HUDEP-2 (cell line): Measurements from ENCODE around the gene ACSL3.
"Not testable (repeated sequence)": the region's sequence is repeated elsewhere in the genome, so short reads cannot be mapped to it uniquely, and the experiment has no call there.

Experiments used
- DNase-seq, 76 experiments: peaks; one replicate each; lab custom pipeline; 2025; ENCODE audit not compliant: unreplicated experiment in 76 of 76; lab: John Stamatoyannopoulos, UW

Gene ACSL3

GRCh38 chr2:222963641-222964040, 102.8 kb downstream of the ACSL3 start:
- no peak for DNase-seq

- DNase-seq, result no peak
Observed at GRCh38 chr2:222964376-222965031, 103.7 kb downstream of the ACSL3 start.

- DNase-seq, result no peak
Observed at GRCh38 chr2:222965555-222965954, 104.7 kb downstream of the ACSL3 start.

- DNase-seq, result no peak
Observed at GRCh38 chr2:222968550-222969155, 107.8 kb downstream of the ACSL3 start.

- no peak for DNase-seq
Observed at GRCh38 chr2:222969491-222969890, 108.7 kb downstream of the ACSL3 start.

GRCh38 chr2:222972420-222972819, 111.6 kb downstream of the ACSL3 start:
- DNase-seq, result no peak

- DNase-seq, result no peak
Observed at GRCh38 chr2:222973237-222973636, 112.4 kb downstream of the ACSL3 start.

GRCh38 chr2:222973733-222974132, 112.9 kb downstream of the ACSL3 start:
- no peak for DNase-seq

GRCh38 chr2:222976521-222977061, 115.8 kb downstream of the ACSL3 start:
- DNase-seq, result no peak

- DNase-seq, result no peak
Observed at GRCh38 chr2:222977121-222977520, 116.3 kb downstream of the ACSL3 start.

- no peak for DNase-seq
Observed at GRCh38 chr2:222978850-222979249, 118.0 kb downstream of the ACSL3 start.

- no peak for DNase-seq
Observed at GRCh38 chr2:222979484-222979883, 118.6 kb downstream of the ACSL3 start.

GRCh38 chr2:222982010-222982908, 121.4 kb downstream of the ACSL3 start:
- peak in 4 of 76 experiments; percentile 3 to 7 (median 5) for DNase-seq

GRCh38 chr2:222982909-222983265, 122.1 kb downstream of the ACSL3 start:
- no peak for DNase-seq

- DNase-seq, result no peak
Observed at GRCh38 chr2:222984908-222985307, 124.1 kb downstream of the ACSL3 start.

- DNase-seq, result no peak
Observed at GRCh38 chr2:222989431-222989830, 128.6 kb downstream of the ACSL3 start.

GRCh38 chr2:222990206-222990605, 129.4 kb downstream of the ACSL3 start:
- not testable (repeated sequence) for DNase-seq

GRCh38 chr2:222992137-222992536, 131.3 kb downstream of the ACSL3 start:
- DNase-seq, result no peak
